ENCODE measurements around the gene PRKN.

GRCh38 chr6:161362266-161362665 is 1365.3 kb downstream of the PRKN start:
- TF ChIP-seq, protein P1, sequence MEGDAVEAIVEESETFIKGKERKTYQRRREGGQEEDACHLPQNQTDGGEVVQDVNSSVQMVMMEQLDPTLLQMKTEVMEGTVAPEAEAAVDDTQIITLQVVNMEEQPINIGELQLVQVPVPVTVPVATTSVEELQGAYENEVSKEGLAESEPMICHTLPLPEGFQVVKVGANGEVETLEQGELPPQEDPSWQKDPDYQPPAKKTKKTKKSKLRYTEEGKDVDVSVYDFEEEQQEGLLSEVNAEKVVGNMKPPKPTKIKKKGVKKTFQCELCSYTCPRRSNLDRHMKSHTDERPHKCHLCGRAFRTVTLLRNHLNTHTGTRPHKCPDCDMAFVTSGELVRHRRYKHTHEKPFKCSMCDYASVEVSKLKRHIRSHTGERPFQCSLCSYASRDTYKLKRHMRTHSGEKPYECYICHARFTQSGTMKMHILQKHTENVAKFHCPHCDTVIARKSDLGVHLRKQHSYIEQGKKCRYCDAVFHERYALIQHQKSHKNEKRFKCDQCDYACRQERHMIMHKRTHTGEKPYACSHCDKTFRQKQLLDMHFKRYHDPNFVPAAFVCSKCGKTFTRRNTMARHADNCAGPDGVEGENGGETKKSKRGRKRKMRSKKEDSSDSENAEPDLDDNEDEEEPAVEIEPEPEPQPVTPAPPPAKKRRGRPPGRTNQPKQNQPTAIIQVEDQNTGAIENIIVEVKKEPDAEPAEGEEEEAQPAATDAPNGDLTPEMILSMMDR (IDR thresholded peaks at IDR 0.05): no peak
- TF ChIP-seq ZFX (IDR thresholded peaks at IDR 0.05; ENCODE audit: borderline replicate concordance): no peak

Measured in 22Rv1 (cell line).